Activated CD4-positive, alpha-beta T cell treated with anti-CD3 and anti-CD28 coated beads for 4 hours (primary cell): Measurements from ENCODE around the gene SHF.
"Not testable (repeated sequence)": the region's sequence is repeated elsewhere in the genome, so short reads cannot be mapped to it uniquely, and the experiment has no call there.

Source experiments
- DNase-seq, 2 donors: peaks; one replicate each; pipeline ENCODE4 v3.0.0-alpha.2; 2020

Gene SHF

GRCh38 chr15:45187894-45188830, at the start of gene SHF:
TSS of gene SHF (minus strand) at chr15:45187966. CDS start at chr15:45187951, 15 bp downstream.
- DNase-seq: peak; percentile 85 to 90

GRCh38 chr15:45236806-45237205, 49.0 kb upstream of the SHF start:
- not testable (repeated sequence) for DNase-seq

- DNase-seq: no peak
Observed at GRCh38 chr15:45234562-45235235, 46.9 kb upstream of the SHF start.

GRCh38 chr15:45231864-45232562, 44.2 kb upstream of the SHF start:
- no peak for DNase-seq

GRCh38 chr15:45231132-45231531, 43.4 kb upstream of the SHF start:
- DNase-seq: no peak

- no peak for DNase-seq
Observed at GRCh38 chr15:45230245-45230965, 42.6 kb upstream of the SHF start.

GRCh38 chr15:45228931-45229330, 41.2 kb upstream of the SHF start:
- DNase-seq: no peak

- DNase-seq: no peak
Observed at GRCh38 chr15:45225506-45226273, 37.9 kb upstream of the SHF start.

- DNase-seq: no peak
Observed at GRCh38 chr15:45224621-45225217, 37.0 kb upstream of the SHF start.

GRCh38 chr15:45221967-45222366, 34.2 kb upstream of the SHF start:
- no peak for DNase-seq

- DNase-seq: no peak
Observed at GRCh38 chr15:45221053-45221599, 33.4 kb upstream of the SHF start.

GRCh38 chr15:45212493-45212892, 24.7 kb upstream of the SHF start:
- no peak for DNase-seq

- peak; percentile 35 to 58 for DNase-seq
Observed at GRCh38 chr15:45205192-45205591, 17.4 kb upstream of the SHF start.

GRCh38 chr15:45203182-45203581, 15.4 kb upstream of the SHF start:
- DNase-seq: no peak

- no peak for DNase-seq
Observed at GRCh38 chr15:45201869-45202268, 14.1 kb upstream of the SHF start.

- no peak for DNase-seq
Observed at GRCh38 chr15:45201557-45201859, 13.7 kb upstream of the SHF start.

- DNase-seq: peak; percentile 63 to 69
Observed at GRCh38 chr15:45200799-45201556, 13.2 kb upstream of the SHF start.

- peak; percentile 94 to 97 for DNase-seq
Observed at GRCh38 chr15:45200001-45200798, 12.4 kb upstream of the SHF start.

- DNase-seq: peak in 1 of 2 donors; percentile 42
Observed at GRCh38 chr15:45199136-45199810, 11.5 kb upstream of the SHF start.
